ENCODE results near the gene GGA2.
"Not testable (repeated sequence)": the region's sequence is repeated elsewhere in the genome, so short reads cannot be mapped to it uniquely, and the experiment has no call there.

The GGA2 gene

GRCh38 chr16:23464196-23464595 lies 46.1 kb downstream of the GGA2 start:
- DNase-seq = no peak
- Histone ChIP-seq H3K14ac (ENCODE audit: low read length in 2 of 2) (no peak overlapping the region), H3K18ac (ENCODE audit: low read depth in 1 of 2, low read length in 2 of 2) (no peak overlapping the region), H2AFZ (ENCODE audit: low read depth, low read length) (no peak overlapping the region), H3K9ac (ENCODE audit: low read length) (no peak overlapping the region), H2BK5ac (ENCODE audit: low read depth, low read length, poor library complexity, severe bottlenecking) (no peak overlapping the region), H3K4ac (ENCODE audit: low read depth in 1 of 2, low read length in 2 of 2) (no peak overlapping the region), H3K9me3 (ENCODE audit: control insufficient read depth, low read length) (no peaks in the 10 kb centered on the region), H3K36me3 (ENCODE audit: control insufficient read depth in 1 of 2, insufficient read depth in 2 of 2, low read depth in 1 of 2, low read length in 2 of 2) (peaks cover 48 to 57% of the 10 kb centered on the region in 2 experiments), H2BK15ac (ENCODE audit: low read depth, poor library complexity, severe bottlenecking) (no peak overlapping the region), H3K79me1 (replicated peaks; ENCODE audit: low read length, poor library complexity, severe bottlenecking) (peaks cover 22% of the 10 kb centered on the region), H3K27ac (ENCODE audit: low read length, poor library complexity, severe bottlenecking) (no peak overlapping the region), H4K8ac (ENCODE audit: low read length) (no peak overlapping the region), H3K4me1 (ENCODE audit: control insufficient read depth, insufficient read depth, low read depth, low read length) (no peaks in the 10 kb centered on the region), H4K91ac (ENCODE audit: low read length) (no peak overlapping the region), H3K27me3 (ENCODE audit: control insufficient read depth in 1 of 2, insufficient read depth in 1 of 2, low read length in 2 of 2) (no peaks in the 10 kb centered on the region), H2AK5ac (ENCODE audit: low read length, severe bottlenecking) (no peak overlapping the region), H2BK120ac (ENCODE audit: low read depth, low read length) (no peak overlapping the region), H3K23ac (ENCODE audit: low read length in 2 of 2) (no peak overlapping the region), H2BK12ac (ENCODE audit: low read length in 2 of 2) (no peak overlapping the region), H3K4me3 (ENCODE audit: insufficient read depth in 1 of 2, low read depth in 1 of 2, low read length in 2 of 2) (no peak overlapping the region), H3K4me2 (ENCODE audit: low read length, poor library complexity, severe bottlenecking) (no peak overlapping the region)
- 95% methylated on average over 1 of the region's 1 CpG for whole genome bisulfite sequencing

DNA sequence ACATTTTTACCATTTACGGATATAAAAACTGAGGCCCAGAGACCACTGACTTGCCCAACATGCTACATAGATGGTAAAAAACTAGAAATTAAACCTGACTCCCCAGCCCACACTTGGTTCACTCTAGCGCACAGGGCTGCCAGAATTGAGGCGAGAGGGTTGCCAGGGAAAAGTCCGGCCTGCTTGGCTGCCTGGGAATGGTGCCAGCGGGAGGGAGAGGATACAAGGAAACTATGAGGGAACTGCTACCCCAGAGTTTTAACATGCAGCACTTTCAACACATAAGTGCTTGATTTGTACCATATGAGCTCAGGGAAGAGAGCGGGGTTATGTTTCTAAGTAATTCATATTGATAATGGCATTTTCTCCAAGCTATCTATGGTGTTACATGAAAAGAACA lies 47.3 kb downstream of the GGA2 start:
- not testable (repeated sequence) for H2AFZ ChIP-seq (ENCODE audit: low read depth, low read length); H3K9me3 ChIP-seq (ENCODE audit: control insufficient read depth, low read length); H4K8ac ChIP-seq (ENCODE audit: low read length); H3K4ac ChIP-seq (ENCODE audit: low read depth in 1 of 2, low read length in 2 of 2); H2BK15ac ChIP-seq (ENCODE audit: low read depth, poor library complexity, severe bottlenecking); H3K27ac ChIP-seq (ENCODE audit: low read length, poor library complexity, severe bottlenecking); H2AK5ac ChIP-seq (ENCODE audit: low read length, severe bottlenecking); H2BK12ac ChIP-seq (ENCODE audit: low read length in 2 of 2); H3K18ac ChIP-seq (ENCODE audit: low read depth in 1 of 2, low read length in 2 of 2); H3K14ac ChIP-seq (ENCODE audit: low read length in 2 of 2); H2BK120ac ChIP-seq (ENCODE audit: low read depth, low read length); H4K91ac ChIP-seq (ENCODE audit: low read length); H3K4me1 ChIP-seq (ENCODE audit: control insufficient read depth, insufficient read depth, low read depth, low read length); H3K4me2 ChIP-seq (ENCODE audit: low read length, poor library complexity, severe bottlenecking); H2BK5ac ChIP-seq (ENCODE audit: low read depth, low read length, poor library complexity, severe bottlenecking); H3K27me3 ChIP-seq (ENCODE audit: control insufficient read depth in 1 of 2, insufficient read depth in 1 of 2, low read length in 2 of 2); H3K4me3 ChIP-seq (ENCODE audit: insufficient read depth in 1 of 2, low read depth in 1 of 2, low read length in 2 of 2); H3K23ac ChIP-seq (ENCODE audit: low read length in 2 of 2)
- peak; percentile 37 for DNase-seq
- 100% methylated on average over 4 of the region's 6 CpGs for WGBS
- peak overlapping the region; percentile 55 for H3K9ac ChIP-seq (ENCODE audit: low read length)
- H3K79me1 ChIP-seq (replicated peaks; ENCODE audit: low read length, poor library complexity, severe bottlenecking) = peaks cover 18% of the 10 kb centered on the region
- H3K36me3 ChIP-seq (ENCODE audit: control insufficient read depth in 1 of 2, insufficient read depth in 2 of 2, low read depth in 1 of 2, low read length in 2 of 2) = peaks cover 38 to 49% of the 10 kb centered on the region in 2 experiments

- Histone ChIP-seq H4K91ac (ENCODE audit: low read length) (no peak overlapping the region), H3K4ac (ENCODE audit: low read depth in 1 of 2, low read length in 2 of 2) (no peak overlapping the region), H3K4me1 (ENCODE audit: control insufficient read depth, insufficient read depth, low read depth, low read length) (peaks cover 12% of the 10 kb centered on the region), H2BK12ac (ENCODE audit: low read length in 2 of 2) (no peak overlapping the region), H3K9me3 (ENCODE audit: control insufficient read depth, low read length) (no peaks in the 10 kb centered on the region), H3K79me1 (replicated peaks; ENCODE audit: low read length, poor library complexity, severe bottlenecking) (peaks cover 23% of the 10 kb centered on the region), H3K4me2 (ENCODE audit: low read length, poor library complexity, severe bottlenecking) (peak overlapping the region; percentile 82), H3K27me3 (ENCODE audit: control insufficient read depth in 1 of 2, insufficient read depth in 1 of 2, low read length in 2 of 2) (no peaks in the 10 kb centered on the region), H3K14ac (ENCODE audit: low read length in 2 of 2) (peak overlapping the region in 1 of 2 experiments; percentile 89), H2AFZ (ENCODE audit: low read depth, low read length) (peak overlapping the region; percentile 73), H2BK15ac (ENCODE audit: low read depth, poor library complexity, severe bottlenecking) (no peak overlapping the region), H3K23ac (ENCODE audit: low read length in 2 of 2) (peak overlapping the region in 1 of 2 experiments; percentile 10), H2BK5ac (ENCODE audit: low read depth, low read length, poor library complexity, severe bottlenecking) (no peak overlapping the region), H3K4me3 (ENCODE audit: insufficient read depth in 1 of 2, low read depth in 1 of 2, low read length in 2 of 2) (peak overlapping the region; percentile 85 to 88), H3K36me3 (ENCODE audit: control insufficient read depth in 1 of 2, insufficient read depth in 2 of 2, low read depth in 1 of 2, low read length in 2 of 2) (peaks cover 0 to 2% of the 10 kb centered on the region in 2 experiments), H3K9ac (ENCODE audit: low read length) (peak overlapping the region; percentile 95), H2BK120ac (ENCODE audit: low read depth, low read length) (no peak overlapping the region), H3K18ac (ENCODE audit: low read depth in 1 of 2, low read length in 2 of 2) (no peak overlapping the region), H2AK5ac (ENCODE audit: low read length, severe bottlenecking) (no peak overlapping the region), H3K27ac (ENCODE audit: low read length, poor library complexity, severe bottlenecking) (peak overlapping the region; percentile 37), H4K8ac (ENCODE audit: low read length) (no peak overlapping the region)
- WGBS = 63% methylated on average over 35 of the region's 37 CpGs
- DNase-seq = no peak
Observed at GRCh38 chr16:23453338-23454052, 56.8 kb downstream of the GGA2 start.

DNA sequence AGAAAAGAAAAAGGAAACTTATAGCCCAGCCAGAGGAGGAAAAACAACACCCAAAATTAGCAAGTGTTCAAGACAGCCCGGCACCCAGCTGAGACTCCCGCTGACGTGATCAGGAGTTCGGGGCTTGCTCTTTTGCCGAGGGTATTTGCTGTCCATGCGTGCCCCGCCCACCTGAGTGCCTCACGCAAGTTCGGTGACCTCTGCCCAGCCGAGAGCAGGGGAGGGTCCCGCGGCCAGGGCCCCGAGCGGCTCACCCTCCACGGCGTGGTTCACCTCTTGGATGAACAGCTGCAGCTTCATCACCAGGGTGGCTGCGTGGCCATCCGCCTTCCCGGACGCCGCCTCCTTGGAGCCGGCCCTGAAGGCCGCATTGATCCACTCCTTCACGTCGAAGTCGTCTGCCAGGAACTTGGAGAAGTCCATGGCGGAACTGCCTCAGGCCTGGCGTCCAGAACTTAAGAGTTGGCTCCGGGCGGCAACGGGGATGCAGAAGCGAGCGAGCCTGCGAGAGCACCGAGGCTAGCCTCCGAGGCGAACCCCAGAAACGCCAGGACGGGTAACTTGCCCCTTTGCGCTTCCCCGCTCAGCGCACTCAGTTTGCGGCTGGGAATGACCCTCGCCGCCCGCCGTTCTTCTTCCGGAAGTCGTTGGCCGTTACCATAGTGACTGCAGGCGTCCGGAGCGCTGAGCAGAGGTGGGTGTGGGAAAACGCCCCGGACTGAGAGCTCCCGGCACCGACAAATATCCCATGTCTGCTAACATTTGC lies 57.5 kb downstream of the GGA2 start, which contains the start of gene COG7:
COG7 (minus strand) TSS at position 618 of the 766 bp plus-strand sequence; CDS start at position 423, 195 bp downstream.
- Histone ChIP-seq H3K4me3 (ENCODE audit: insufficient read depth in 1 of 2, low read depth in 1 of 2, low read length in 2 of 2) (peak within 1 kb of the TSS; percentile 85 to 88), H3K36me3 (ENCODE audit: control insufficient read depth in 1 of 2, insufficient read depth in 2 of 2, low read depth in 1 of 2, low read length in 2 of 2) (peaks cover 0 to 2% of the 10 kb centered on the region in 2 experiments), H2AFZ (ENCODE audit: low read depth, low read length) (peak within 1 kb of the TSS; percentile 99), H3K27me3 (ENCODE audit: control insufficient read depth in 1 of 2, insufficient read depth in 1 of 2, low read length in 2 of 2) (no peaks in the 10 kb centered on the region), H3K9ac (ENCODE audit: low read length) (peak within 1 kb of the TSS; percentile 95), H2BK12ac (ENCODE audit: low read length in 2 of 2) (peak within 1 kb of the TSS in 1 of 2 experiments; percentile 45), H3K18ac (ENCODE audit: low read depth in 1 of 2, low read length in 2 of 2) (peak within 1 kb of the TSS; percentile 86 to 94), H4K91ac (ENCODE audit: low read length) (peak within 1 kb of the TSS; percentile 96), H2BK15ac (ENCODE audit: low read depth, poor library complexity, severe bottlenecking) (peak within 1 kb of the TSS; percentile 60), H3K9me3 (ENCODE audit: control insufficient read depth, low read length) (no peaks in the 10 kb centered on the region), H3K14ac (ENCODE audit: low read length in 2 of 2) (peak within 1 kb of the TSS in 1 of 2 experiments; percentile 89), H2BK120ac (ENCODE audit: low read depth, low read length) (peak within 1 kb of the TSS; percentile 6), H3K4me2 (ENCODE audit: low read length, poor library complexity, severe bottlenecking) (peak within 1 kb of the TSS; percentile 82), H3K23ac (ENCODE audit: low read length in 2 of 2) (peak within 1 kb of the TSS in 1 of 2 experiments; percentile 66), H3K4me1 (ENCODE audit: control insufficient read depth, insufficient read depth, low read depth, low read length) (peaks cover 12% of the 10 kb centered on the region), H4K8ac (ENCODE audit: low read length) (peak within 1 kb of the TSS; percentile 91), H2BK5ac (ENCODE audit: low read depth, low read length, poor library complexity, severe bottlenecking) (peak within 1 kb of the TSS; percentile 54), H3K79me1 (replicated peaks; ENCODE audit: low read length, poor library complexity, severe bottlenecking) (peaks cover 29% of the 10 kb centered on the region), H3K27ac (ENCODE audit: low read length, poor library complexity, severe bottlenecking) (peak within 1 kb of the TSS; percentile 87), H2AK5ac (ENCODE audit: low read length, severe bottlenecking) (no peak within 1 kb of the TSS), H3K4ac (ENCODE audit: low read depth in 1 of 2, low read length in 2 of 2) (peak within 1 kb of the TSS; percentile 39 to 93)
- WGBS = under 1% methylated on average over 57 of the region's 57 CpGs
- DNase-seq = peak; percentile 93
